ENCODE data around the gene CHD9.

- TF ChIP-seq EZH2phosphoT487 (IDR thresholded peaks at IDR 0.05; ENCODE audit: borderline replicate concordance) (no peak), CTCF (conservative IDR thresholded peaks at IDR 0.05; ENCODE audit: low read length) (no peak)
Measured at GRCh38 chr16:53234836-53235235, 180.0 kb downstream of the CHD9 start.
